ENCODE data around the gene SEC61G.

GRCh38 chr7:54758702-54759592 is at the start of gene SEC61G:
- TF ChIP-seq CEBPB (IDR thresholded peaks at IDR 0.05; ENCODE audit: low read depth, low read length) (peak; percentile 8; the same call in 1 of the 2 replicates), CTCF (conservative IDR thresholded peaks at IDR 0.05; ENCODE audit: low read depth, low read length) (no peak), POLR2A (IDR thresholded peaks at IDR 0.05; ENCODE audit: low read depth, low read length) (peak; percentile 95), RAD21 (IDR thresholded peaks at IDR 0.05; ENCODE audit: low read length) (no peak), BHLHE40 (IDR thresholded peaks at IDR 0.05; ENCODE audit: low read depth, low read length) (peak; percentile 55; the same call in 1 of the 2 replicates), USF2 (IDR thresholded peaks at IDR 0.05; ENCODE audit: low read depth, low read length) (no peak), MAFK (IDR thresholded peaks at IDR 0.05; ENCODE audit: low read depth, low read length) (no peak), MXI1 (IDR thresholded peaks at IDR 0.05; ENCODE audit: borderline replicate concordance, low read depth, low read length) (peak; percentile 88), SMC3 (IDR thresholded peaks at IDR 0.05; ENCODE audit: low read depth, low read length) (no peak), RFX5 (IDR thresholded peaks at IDR 0.05; ENCODE audit: low read depth, low read length) (no peak), RCOR1 (IDR thresholded peaks at IDR 0.05; ENCODE audit: insufficient replicate concordance, low read length) (no peak)
- TF ChIP-seq, protein P1, sequence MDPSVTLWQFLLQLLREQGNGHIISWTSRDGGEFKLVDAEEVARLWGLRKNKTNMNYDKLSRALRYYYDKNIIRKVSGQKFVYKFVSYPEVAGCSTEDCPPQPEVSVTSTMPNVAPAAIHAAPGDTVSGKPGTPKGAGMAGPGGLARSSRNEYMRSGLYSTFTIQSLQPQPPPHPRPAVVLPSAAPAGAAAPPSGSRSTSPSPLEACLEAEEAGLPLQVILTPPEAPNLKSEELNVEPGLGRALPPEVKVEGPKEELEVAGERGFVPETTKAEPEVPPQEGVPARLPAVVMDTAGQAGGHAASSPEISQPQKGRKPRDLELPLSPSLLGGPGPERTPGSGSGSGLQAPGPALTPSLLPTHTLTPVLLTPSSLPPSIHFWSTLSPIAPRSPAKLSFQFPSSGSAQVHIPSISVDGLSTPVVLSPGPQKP (IDR thresholded peaks at IDR 0.05; ENCODE audit: borderline replicate concordance, low read depth, low read length), result no peak

All from IMR-90 (cell line).